ENCODE data around the gene SRSF10.
"Not testable (repeated sequence)": the region's sequence is repeated elsewhere in the genome, so short reads cannot be mapped to it uniquely, and the experiment has no call there.

SRSF10 gene

GRCh38 chr1:23963617-23964234, 16.4 kb downstream of the SRSF10 start:
- peak; percentile 16 for DNase-seq (ENCODE audit: low read depth)
- TF ChIP-seq, protein P1, sequence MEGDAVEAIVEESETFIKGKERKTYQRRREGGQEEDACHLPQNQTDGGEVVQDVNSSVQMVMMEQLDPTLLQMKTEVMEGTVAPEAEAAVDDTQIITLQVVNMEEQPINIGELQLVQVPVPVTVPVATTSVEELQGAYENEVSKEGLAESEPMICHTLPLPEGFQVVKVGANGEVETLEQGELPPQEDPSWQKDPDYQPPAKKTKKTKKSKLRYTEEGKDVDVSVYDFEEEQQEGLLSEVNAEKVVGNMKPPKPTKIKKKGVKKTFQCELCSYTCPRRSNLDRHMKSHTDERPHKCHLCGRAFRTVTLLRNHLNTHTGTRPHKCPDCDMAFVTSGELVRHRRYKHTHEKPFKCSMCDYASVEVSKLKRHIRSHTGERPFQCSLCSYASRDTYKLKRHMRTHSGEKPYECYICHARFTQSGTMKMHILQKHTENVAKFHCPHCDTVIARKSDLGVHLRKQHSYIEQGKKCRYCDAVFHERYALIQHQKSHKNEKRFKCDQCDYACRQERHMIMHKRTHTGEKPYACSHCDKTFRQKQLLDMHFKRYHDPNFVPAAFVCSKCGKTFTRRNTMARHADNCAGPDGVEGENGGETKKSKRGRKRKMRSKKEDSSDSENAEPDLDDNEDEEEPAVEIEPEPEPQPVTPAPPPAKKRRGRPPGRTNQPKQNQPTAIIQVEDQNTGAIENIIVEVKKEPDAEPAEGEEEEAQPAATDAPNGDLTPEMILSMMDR (IDR thresholded peaks at IDR 0.05; ENCODE audit: low read length, missing control alignments) = no peak
- no peak overlapping the region for H3K4me3 ChIP-seq (replicated peaks; ENCODE audit: low read depth, low read length)

- DNase-seq (ENCODE audit: low read depth) = peak; percentile 54
- H3K4me3 ChIP-seq (replicated peaks; ENCODE audit: low read depth, low read length) = peak overlapping the region; percentile 89
- TF ChIP-seq, protein P1 (IDR thresholded peaks at IDR 0.05; ENCODE audit: low read length, missing control alignments) = no peak
These were observed 19.7 kb downstream of the SRSF10 start for GRCh38 chr1:23960291-23961020.

DNA sequence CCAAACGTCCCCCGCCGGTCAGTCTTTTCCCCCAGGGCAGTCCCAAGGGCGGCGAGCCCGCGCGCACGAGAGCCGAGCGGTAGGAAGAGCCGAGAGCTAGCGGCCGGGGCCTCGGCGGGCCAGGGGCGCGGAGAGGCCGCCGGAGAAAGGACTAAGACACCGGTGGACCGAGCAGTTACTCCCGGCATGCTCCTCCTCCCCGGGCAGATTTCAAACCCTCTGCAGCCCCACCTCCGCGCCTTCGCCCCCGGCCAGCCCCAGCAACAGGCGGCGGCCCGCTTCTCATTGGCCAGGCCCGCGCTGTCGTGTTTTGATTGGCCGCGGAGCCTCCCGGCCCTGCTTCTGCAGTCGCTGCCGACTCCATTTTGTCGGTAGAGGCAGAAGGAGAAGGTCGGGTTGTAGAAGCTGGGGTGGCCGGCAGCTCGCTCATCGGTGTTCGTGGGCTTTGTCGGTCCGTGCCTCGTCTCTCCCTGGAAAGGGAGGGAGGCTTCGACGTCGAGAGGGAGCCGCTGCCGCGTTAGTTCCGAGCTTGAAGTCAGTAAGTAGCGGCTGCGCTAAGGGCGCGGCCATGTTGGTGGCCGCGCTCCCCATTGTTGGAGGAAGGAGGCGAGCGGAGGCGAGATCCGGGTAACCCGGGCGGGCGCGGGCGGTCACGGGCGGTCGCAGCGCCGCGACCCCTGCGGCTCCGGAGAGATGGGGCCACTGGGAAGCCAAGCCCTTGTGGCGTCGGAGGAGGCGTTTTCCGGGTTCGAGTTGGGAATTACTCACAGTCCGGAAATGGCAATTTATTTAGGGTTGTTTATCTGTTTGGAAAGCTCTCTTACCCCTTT, 20.5 kb downstream of the SRSF10 start, which contains the start of gene PNRC2:
Gene PNRC2 (plus strand): TSS at position 368 of the 830 bp plus-strand sequence. CDS start 1,630 bp downstream, outside the sequence.
- peak within 1 kb of the TSS; percentile 89 for H3K4me3 ChIP-seq (replicated peaks; ENCODE audit: low read depth, low read length)
- TF ChIP-seq, protein P1 (IDR thresholded peaks at IDR 0.05; ENCODE audit: low read length, missing control alignments) = no peak
- peak; percentile 96 for DNase-seq (ENCODE audit: low read depth)

DNA sequence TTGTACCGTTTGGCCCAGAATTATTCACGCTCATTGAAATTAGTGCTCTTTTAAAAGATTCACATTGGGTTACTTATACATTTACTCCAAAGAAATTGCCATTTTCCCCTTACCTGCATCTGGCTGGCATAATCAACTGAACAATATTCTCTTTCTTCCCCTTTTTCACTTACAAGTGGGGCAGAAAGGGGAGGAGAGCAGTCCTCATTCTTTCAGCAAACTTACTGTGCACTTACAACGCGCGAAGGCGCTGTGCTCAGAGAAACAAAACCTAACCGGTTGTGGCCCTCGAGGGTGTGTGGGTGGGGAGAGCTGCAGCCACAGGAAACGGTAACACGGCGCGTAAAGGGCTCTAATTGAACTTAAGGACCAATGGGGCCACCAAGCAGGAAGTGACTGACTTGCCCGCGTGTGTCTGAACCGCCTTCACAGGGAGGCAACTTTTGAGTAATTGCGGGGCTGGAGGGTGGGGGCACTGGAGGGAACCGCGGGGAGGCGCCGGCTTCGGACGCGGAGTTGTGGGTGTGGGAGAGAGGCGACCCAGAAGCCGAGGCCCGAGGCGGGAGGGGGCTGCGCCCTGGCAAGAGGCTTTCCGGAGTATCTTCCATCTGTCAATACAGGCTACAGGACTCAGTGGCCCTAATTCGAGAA, 21.2 kb downstream of the SRSF10 start:
- peak overlapping the region; percentile 89 for H3K4me3 ChIP-seq (replicated peaks; ENCODE audit: low read depth, low read length)
- TF ChIP-seq, protein P1 (IDR thresholded peaks at IDR 0.05; ENCODE audit: low read length, missing control alignments) = peak; percentile 53
- DNase-seq (ENCODE audit: low read depth) = peak; percentile 90

DNA sequence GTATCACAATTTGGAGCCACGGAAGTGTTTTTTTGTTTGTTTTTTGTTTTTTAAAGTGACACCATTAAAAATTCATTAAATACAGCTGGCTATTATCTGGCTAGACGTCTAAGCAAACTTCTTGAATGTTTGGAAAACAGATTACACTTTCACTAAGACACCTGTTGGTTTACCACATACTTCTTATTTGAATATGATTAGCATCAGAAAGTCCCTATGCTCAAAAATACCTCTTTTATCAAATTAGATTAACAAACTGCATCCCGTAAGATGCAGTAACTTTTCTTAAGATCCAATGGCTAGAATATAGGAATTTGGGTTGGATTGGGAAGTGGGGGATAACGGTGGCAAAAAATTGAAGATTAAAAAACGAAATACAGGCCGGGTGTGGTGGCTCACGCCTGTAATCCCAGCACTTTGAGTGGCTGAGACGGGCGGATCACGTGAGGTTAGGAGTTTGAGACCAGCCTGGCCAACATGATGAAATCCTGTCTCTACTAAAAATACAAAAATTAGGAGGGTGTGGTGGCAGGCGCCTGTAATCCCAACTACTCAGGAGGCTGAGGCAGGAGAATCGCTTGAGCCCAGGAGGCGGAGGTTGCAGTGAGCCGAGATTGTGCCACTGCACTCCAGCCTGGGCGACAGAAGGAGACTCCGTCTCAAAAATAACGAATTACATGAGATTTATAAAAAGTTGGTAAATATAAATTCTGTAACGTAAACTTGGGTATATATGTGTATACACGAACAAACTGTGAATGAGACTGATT, 21.9 kb downstream of the SRSF10 start:
- not testable (repeated sequence) for DNase-seq (ENCODE audit: low read depth)
- peak overlapping the region; percentile 89 for H3K4me3 ChIP-seq (replicated peaks; ENCODE audit: low read depth, low read length)

GRCh38 chr1:23957096-23957495, 23.0 kb downstream of the SRSF10 start:
- TF ChIP-seq, protein P1 (IDR thresholded peaks at IDR 0.05; ENCODE audit: low read length, missing control alignments) = no peak
- no peak overlapping the region for H3K4me3 ChIP-seq (replicated peaks; ENCODE audit: low read depth, low read length)

More at GRCh38 chr1:23957096-23957495, 23.0 kb downstream of the SRSF10 start:
- no peak for DNase-seq (ENCODE audit: low read depth)
